Brain microvascular endothelial cell (primary cell): ENCODE data around the gene PPP5C.

ENCODE experiments used
- DNase-seq: peaks from one replicate; pipeline ENCODE4 v3.0.0-alpha.2; 2020
- H3K27ac ChIP-seq: fragments of 250-450 bp; sonication (Bioruptor Pico); 2 replicates; pipeline ENCODE4 v1.5.1; 2020; ENCODE audit warnings: mild to moderate bottlenecking, moderate library complexity
- H3K27me3 ChIP-seq: fragments of 250-450 bp; sonication (Bioruptor Pico); replicated peaks from 2 replicates; pipeline ENCODE4 v1.5.1; 2020; ENCODE audit warnings: mild to moderate bottlenecking
- H3K36me3 ChIP-seq: fragments of 250-450 bp; sonication (Bioruptor Pico); replicated peaks from 2 replicates; pipeline ENCODE4 v1.5.1; 2020; ENCODE audit warnings: mild to moderate bottlenecking
- H3K4me3 ChIP-seq: 2 replicates; pipeline ENCODE4 v1.5.1; 2011; ENCODE audit warnings: low read depth, mild to moderate bottlenecking, control low read depth, low read length, moderate library complexity
- in situ Hi-C: cut with HindIII; loops from 2 replicates; pipeline ENCODE4 v1.10.0; 2017; ENCODE audit warnings: low sequenced_read_pairs, low pct_ligation_motif_present
- TF ChIP-seq, protein P1 (sequence below): IDR thresholded peaks from 2 replicates; pipeline ENCODE4 v1.5.1; 2011; ENCODE audit warnings: low read depth, mild to moderate bottlenecking, moderate library complexity, low read length, control low read depth, inconsistent platforms; ENCODE audit errors: missing control alignments

PPP5C gene

DNA sequence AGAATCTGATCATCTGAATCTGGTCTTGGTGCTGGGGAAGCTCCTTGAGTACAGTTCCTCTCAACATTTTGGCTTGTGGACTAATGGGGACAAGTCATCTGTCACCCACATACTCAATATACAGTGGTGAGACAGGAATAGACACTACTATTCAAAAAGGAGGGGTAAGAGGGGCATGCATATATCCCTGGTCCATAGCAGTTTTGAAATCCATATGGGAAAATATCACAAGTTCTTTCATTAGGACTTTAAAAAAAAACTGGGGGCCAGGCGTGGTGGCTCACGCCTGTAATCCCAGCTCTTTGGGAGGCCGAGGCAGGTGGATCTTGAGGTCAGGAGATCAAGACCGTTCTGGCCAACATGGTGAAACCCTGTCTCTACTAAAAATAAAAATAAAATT lies 20.3 kb upstream of the PPP5C start:
- Histone ChIP-seq H3K36me3 (no peaks in the 10 kb centered on the region), H3K27ac (no peak overlapping the region), H3K4me3 (no peak overlapping the region), H3K27me3 (no peaks in the 10 kb centered on the region)
- DNase-seq, result no peak
- in situ Hi-C loops, result no loop called here
- TF ChIP-seq, protein P1, sequence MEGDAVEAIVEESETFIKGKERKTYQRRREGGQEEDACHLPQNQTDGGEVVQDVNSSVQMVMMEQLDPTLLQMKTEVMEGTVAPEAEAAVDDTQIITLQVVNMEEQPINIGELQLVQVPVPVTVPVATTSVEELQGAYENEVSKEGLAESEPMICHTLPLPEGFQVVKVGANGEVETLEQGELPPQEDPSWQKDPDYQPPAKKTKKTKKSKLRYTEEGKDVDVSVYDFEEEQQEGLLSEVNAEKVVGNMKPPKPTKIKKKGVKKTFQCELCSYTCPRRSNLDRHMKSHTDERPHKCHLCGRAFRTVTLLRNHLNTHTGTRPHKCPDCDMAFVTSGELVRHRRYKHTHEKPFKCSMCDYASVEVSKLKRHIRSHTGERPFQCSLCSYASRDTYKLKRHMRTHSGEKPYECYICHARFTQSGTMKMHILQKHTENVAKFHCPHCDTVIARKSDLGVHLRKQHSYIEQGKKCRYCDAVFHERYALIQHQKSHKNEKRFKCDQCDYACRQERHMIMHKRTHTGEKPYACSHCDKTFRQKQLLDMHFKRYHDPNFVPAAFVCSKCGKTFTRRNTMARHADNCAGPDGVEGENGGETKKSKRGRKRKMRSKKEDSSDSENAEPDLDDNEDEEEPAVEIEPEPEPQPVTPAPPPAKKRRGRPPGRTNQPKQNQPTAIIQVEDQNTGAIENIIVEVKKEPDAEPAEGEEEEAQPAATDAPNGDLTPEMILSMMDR, result no peak

DNA sequence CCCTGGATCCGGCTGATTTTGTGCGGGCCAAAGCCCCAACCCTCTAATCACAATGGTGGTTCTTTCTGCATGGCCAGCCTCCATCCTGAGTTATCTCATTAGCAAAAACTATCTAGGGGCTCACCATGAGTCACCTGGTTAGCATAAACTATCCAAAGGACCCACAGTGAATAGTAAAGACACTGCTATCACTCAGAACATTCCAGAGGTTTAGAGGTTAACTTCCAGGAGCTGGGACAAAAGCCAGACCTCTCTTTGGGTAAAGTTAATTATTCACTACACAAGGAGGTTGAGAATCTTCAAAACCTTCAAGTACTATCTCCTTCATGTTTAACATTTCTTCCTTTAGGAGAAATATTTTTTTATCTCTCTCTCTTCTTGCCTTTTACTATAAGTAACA lies 18.8 kb upstream of the PPP5C start:
- no peak overlapping the region for H3K27ac ChIP-seq
- DNase-seq, result no peak
- H3K4me3 ChIP-seq, result no peak overlapping the region
- in situ Hi-C loops, result no loop called here
- TF ChIP-seq, protein P1, result no peak
- no peaks in the 10 kb centered on the region for H3K27me3 ChIP-seq
- H3K36me3 ChIP-seq, result no peaks in the 10 kb centered on the region

DNA sequence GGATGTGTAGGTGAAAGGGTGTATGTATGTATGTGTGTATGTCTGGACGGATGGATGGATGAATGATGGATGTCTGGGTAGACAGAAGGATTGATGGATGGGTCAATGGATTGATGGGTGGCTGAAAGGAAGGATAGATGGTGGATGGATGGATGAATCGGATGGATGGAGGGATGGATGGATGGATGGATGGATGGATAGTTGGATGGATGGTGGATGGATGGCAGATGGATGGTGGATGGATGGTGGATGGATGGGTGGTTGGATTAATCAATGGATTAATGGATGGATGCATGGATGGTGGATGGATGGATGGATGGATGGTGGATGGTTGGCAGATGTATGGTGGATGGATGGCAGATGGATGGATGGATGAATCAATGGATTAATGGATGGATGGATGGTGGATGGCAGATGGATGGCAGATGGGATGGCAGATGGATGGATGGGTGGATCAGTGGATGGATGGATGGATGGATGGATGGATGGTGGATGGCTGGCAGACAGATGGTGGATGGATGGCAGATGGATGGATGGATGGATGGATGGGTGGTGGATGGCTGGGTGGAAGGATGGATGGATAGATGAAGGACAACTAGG lies 16.5 kb upstream of the PPP5C start:
- TF ChIP-seq, protein P1, result no peak
- in situ Hi-C loops, result no loop called here
- Histone ChIP-seq H3K4me3 (no peak overlapping the region), H3K36me3 (no peaks in the 10 kb centered on the region), H3K27me3 (no peaks in the 10 kb centered on the region), H3K27ac (no peak overlapping the region)
- no peak for DNase-seq

DNA sequence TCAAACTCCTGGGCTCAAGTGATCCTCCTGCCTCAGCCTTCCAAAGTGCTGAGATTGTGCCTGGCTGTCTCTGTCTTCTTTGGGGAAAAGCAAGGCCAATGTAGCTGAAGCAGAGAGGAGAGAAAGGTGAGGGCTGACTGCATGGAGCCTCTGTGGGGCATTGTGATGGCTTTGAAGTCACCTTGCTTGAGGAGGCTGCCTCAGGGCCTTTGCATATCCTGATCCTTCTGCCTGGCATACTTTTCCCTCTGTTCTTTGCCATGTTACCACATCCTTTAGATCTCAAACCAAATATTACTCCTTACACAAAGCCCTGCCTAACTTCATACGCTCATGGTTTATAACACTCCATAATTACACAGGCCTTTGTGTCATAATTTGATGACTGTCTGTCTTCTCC lies 9.4 kb upstream of the PPP5C start:
- Histone ChIP-seq H3K27me3 (no peaks in the 10 kb centered on the region), H3K36me3 (no peaks in the 10 kb centered on the region), H3K27ac (no peak overlapping the region), H3K4me3 (no peak overlapping the region)
- DNase-seq, result no peak
- TF ChIP-seq, protein P1, result no peak
- in situ Hi-C loops, result no loop called here

DNA sequence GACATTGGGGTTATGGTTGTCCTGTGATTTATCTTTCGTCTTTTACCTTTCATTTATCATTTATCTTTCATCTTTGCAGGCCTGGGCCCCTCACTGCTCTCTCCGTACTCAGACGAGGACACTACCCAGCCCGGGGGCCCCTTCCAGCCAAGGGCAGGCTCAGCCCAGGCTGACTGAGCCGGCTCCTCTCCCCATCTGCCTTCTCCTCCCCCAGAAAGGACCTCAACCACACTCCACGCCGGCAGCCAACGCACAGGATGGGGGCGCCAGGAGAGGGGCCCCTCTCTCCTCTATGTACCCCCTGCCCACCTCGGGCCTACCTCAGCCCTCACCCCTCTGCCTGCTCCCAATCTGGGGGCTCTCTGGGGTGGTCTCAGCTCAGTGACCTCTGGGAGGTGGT lies 7.4 kb upstream of the PPP5C start:
- H3K27ac ChIP-seq, result no peak overlapping the region
- no peaks in the 10 kb centered on the region for H3K36me3 ChIP-seq
- H3K4me3 ChIP-seq, result no peak overlapping the region
- in situ Hi-C loops, result no loop called here
- TF ChIP-seq, protein P1, result no peak
- no peak for DNase-seq
- no peaks in the 10 kb centered on the region for H3K27me3 ChIP-seq

DNA sequence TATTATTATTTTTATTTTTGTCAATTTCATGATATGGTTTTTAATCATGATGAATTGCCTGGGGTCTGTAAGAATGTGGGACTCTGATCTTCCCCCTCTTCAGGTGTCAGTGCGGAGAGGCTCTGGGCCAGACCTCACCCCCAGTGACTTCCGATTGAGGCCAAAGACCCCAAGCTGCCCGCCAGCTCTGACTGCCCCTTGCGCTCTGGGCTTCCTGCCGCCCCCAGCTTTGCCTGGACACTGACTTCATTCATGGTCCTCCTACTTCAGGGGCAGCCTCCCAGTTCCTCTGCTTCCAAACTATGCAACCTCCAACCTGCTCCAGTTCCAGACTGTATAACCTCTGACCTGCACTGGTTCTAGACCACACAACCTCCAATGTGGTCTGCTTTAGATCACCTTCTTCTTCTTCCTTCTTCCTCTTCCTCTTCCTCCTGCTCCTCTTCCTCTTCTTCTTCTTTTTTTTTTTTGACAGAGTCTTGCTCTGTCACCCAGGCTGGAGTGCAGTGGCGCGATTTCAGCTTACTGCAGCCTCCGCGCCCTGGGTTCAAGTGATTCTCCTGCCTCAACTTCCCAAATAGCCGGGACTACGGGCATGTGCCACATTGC lies 6.7 kb upstream of the PPP5C start:
- in situ Hi-C loops, result no loop called here
- TF ChIP-seq, protein P1, result no peak
- no peak overlapping the region for H3K27ac ChIP-seq
- DNase-seq, result no peak
- no peak overlapping the region for H3K4me3 ChIP-seq
- no peaks in the 10 kb centered on the region for H3K36me3 ChIP-seq
- H3K27me3 ChIP-seq, result no peaks in the 10 kb centered on the region
